ENCODE data around the gene GAL. TPM values are rescaled to one million over a fixed set of nuclear protein-coding genes. Genes with fewer than 3 reads are reported as not detected.

GAL gene
- total and polyA plus RNA-seq, 2 donors from 2014 or later, result 0.31 TPM; not detected in 1

- Histone ChIP-seq H3K9me3 (ENCODE audit: control insufficient read depth in 2 of 3, insufficient read depth in 1 of 3, low read length in 3 of 3) (no peaks in the 10 kb centered on the region), H3K4me3 (ENCODE audit: low read length in 3 of 3) (no peak overlapping the region), H3K27ac (ENCODE audit: low read depth in 2 of 2, low read length in 2 of 2) (no peak overlapping the region), H3K27me3 (ENCODE audit: control insufficient read depth, insufficient read depth, low read length) (peaks cover 11% of the 10 kb centered on the region), H3K4me1 (ENCODE audit: control insufficient read depth in 2 of 3, insufficient read depth in 2 of 3, low read depth in 1 of 3, low read length in 3 of 3) (no peaks in the 10 kb centered on the region), H3K9ac (ENCODE audit: low read length in 3 of 3) (no peak overlapping the region), H3K36me3 (ENCODE audit: control insufficient read depth in 2 of 3, insufficient read depth in 3 of 3, low read length in 3 of 3) (no peaks in the 10 kb centered on the region)
- FAIRE-seq (no peak), DNase-seq (no peak)
- intact Hi-C loops (cut with DNase I), result no loop called here
- TF ChIP-seq, protein P1, sequence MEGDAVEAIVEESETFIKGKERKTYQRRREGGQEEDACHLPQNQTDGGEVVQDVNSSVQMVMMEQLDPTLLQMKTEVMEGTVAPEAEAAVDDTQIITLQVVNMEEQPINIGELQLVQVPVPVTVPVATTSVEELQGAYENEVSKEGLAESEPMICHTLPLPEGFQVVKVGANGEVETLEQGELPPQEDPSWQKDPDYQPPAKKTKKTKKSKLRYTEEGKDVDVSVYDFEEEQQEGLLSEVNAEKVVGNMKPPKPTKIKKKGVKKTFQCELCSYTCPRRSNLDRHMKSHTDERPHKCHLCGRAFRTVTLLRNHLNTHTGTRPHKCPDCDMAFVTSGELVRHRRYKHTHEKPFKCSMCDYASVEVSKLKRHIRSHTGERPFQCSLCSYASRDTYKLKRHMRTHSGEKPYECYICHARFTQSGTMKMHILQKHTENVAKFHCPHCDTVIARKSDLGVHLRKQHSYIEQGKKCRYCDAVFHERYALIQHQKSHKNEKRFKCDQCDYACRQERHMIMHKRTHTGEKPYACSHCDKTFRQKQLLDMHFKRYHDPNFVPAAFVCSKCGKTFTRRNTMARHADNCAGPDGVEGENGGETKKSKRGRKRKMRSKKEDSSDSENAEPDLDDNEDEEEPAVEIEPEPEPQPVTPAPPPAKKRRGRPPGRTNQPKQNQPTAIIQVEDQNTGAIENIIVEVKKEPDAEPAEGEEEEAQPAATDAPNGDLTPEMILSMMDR (IDR thresholded peaks at IDR 0.05; ENCODE audit: borderline replicate concordance, extremely low read depth, insufficient read depth), result no peak
Measured at GRCh38 chr11:68683536-68684384, 584 bp upstream of the GAL start.

DNA sequence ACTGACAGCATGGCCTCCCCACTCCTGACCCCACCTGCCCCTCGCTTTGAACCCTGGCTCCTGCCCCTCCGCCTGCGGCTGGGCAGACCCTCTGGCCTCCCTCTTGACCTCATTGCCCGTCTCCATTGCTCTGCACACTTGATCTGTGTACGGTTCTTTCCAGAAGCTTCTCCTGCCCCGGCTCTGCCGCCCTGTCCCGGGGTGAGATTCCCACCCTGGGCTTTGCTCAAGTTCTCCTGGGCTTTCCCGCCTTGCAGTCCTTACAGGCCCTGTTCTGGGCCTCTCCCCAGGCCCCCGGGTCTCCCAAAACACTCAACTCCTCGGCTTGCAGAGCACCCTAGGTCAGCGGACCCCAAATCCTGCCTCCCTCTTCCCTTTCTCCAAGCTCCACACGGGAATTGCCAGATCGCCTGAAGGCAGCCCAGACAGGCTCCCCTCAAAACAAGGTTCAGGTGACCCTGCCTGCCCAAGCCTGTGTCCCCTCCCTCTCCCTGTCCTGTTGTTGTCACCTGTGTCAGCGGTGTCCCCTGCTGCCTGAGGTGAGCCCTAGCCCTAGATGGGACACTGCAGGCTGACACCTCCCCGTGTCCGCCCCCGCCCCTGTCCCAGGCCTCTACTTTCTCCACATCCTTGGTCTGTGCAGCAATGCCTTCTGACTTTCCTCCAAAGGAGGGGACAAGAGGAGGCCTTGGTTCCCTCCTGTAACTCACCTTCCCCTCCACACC is 1.5 kb downstream of the GAL start:
- TF ChIP-seq, protein P1 (IDR thresholded peaks at IDR 0.05; ENCODE audit: borderline replicate concordance, extremely low read depth, insufficient read depth), result no peak
- FAIRE-seq (no peak), DNase-seq (no peak)
- Histone ChIP-seq H3K27ac (ENCODE audit: low read depth in 2 of 2, low read length in 2 of 2) (no peak overlapping the region), H3K36me3 (ENCODE audit: control insufficient read depth in 2 of 3, insufficient read depth in 3 of 3, low read length in 3 of 3) (no peaks in the 10 kb centered on the region), H3K9me3 (ENCODE audit: control insufficient read depth in 2 of 3, insufficient read depth in 1 of 3, low read length in 3 of 3) (no peaks in the 10 kb centered on the region), H3K4me3 (ENCODE audit: low read length in 3 of 3) (no peak overlapping the region), H3K4me1 (ENCODE audit: control insufficient read depth in 2 of 3, insufficient read depth in 2 of 3, low read depth in 1 of 3, low read length in 3 of 3) (no peaks in the 10 kb centered on the region), H3K27me3 (ENCODE audit: control insufficient read depth, insufficient read depth, low read length) (peaks cover 11% of the 10 kb centered on the region), H3K9ac (ENCODE audit: low read length in 3 of 3) (no peak overlapping the region)
- intact Hi-C loops (cut with DNase I), result no loop called here

DNA sequence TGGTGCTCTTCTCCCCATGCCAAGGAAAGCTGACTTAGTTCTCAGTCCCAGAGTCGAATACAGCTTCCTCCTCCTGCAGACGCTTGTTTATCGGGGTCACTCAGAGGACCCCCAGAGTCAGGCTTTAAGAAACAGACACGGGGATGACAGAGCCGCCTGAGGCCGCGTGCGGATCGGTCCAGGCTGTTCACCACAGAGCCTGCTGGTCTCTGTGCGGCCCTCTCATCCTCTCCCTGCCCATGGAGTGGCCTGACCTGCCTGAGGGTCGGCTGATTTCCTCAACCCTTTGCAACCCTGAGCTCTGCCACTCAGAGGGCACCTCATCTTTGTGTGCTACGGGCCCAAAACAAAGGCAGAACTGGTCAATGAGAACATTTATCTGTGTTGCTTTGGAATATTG is 2.1 kb downstream of the GAL start:
- DNase-seq (no peak), FAIRE-seq (no peak)
- H3K9ac ChIP-seq (ENCODE audit: low read length in 3 of 3), result no peak overlapping the region
- intact Hi-C loops (cut with DNase I), result no loop called here
- peaks cover 11% of the 10 kb centered on the region for H3K27me3 ChIP-seq (ENCODE audit: control insufficient read depth, insufficient read depth, low read length)
- H3K4me1 ChIP-seq (ENCODE audit: control insufficient read depth in 2 of 3, insufficient read depth in 2 of 3, low read depth in 1 of 3, low read length in 3 of 3), result no peaks in the 10 kb centered on the region
- H3K36me3 ChIP-seq (ENCODE audit: control insufficient read depth in 2 of 3, insufficient read depth in 3 of 3, low read length in 3 of 3), result no peaks in the 10 kb centered on the region
- no peaks in the 10 kb centered on the region for H3K9me3 ChIP-seq (ENCODE audit: control insufficient read depth in 2 of 3, insufficient read depth in 1 of 3, low read length in 3 of 3)
- H3K27ac ChIP-seq (ENCODE audit: low read depth in 2 of 2, low read length in 2 of 2), result no peak overlapping the region
- H3K4me3 ChIP-seq (ENCODE audit: low read length in 3 of 3), result no peak overlapping the region
- TF ChIP-seq, protein P1 (IDR thresholded peaks at IDR 0.05; ENCODE audit: borderline replicate concordance, extremely low read depth, insufficient read depth), result no peak

Measured in kidney (tissue), 14 donors.